Measurements from ENCODE around the gene CSRNP2.

DNA sequence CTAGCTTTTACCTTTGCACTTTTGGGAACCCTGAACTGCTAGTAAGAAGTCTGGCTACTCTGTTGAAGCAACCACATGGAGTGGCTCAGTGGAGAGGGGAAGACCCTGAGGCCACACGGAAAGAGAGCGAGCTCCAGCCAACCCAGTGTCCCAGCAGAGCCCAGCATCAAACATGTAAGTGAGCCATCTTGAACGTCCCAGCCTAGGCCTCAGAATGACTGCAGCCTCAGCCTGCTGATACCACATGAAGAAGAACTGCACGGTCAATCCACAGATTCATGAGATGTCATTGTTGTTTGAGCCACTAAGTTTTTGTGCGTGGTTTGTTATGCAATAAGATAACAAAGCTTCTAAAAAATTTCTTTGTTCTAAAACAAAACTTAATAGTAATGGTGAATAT lies 49.3 kb upstream of the CSRNP2 start:
- TF ChIP-seq, protein P1, sequence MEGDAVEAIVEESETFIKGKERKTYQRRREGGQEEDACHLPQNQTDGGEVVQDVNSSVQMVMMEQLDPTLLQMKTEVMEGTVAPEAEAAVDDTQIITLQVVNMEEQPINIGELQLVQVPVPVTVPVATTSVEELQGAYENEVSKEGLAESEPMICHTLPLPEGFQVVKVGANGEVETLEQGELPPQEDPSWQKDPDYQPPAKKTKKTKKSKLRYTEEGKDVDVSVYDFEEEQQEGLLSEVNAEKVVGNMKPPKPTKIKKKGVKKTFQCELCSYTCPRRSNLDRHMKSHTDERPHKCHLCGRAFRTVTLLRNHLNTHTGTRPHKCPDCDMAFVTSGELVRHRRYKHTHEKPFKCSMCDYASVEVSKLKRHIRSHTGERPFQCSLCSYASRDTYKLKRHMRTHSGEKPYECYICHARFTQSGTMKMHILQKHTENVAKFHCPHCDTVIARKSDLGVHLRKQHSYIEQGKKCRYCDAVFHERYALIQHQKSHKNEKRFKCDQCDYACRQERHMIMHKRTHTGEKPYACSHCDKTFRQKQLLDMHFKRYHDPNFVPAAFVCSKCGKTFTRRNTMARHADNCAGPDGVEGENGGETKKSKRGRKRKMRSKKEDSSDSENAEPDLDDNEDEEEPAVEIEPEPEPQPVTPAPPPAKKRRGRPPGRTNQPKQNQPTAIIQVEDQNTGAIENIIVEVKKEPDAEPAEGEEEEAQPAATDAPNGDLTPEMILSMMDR (IDR thresholded peaks at IDR 0.05): no peak
- TF ChIP-seq ZFX (IDR thresholded peaks at IDR 0.05; ENCODE audit: borderline replicate concordance): no peak

Data from 22Rv1 (cell line).